ENCODE data around the gene SLC35E1. TPM values are rescaled to one million over a fixed set of nuclear protein-coding genes. Genes with fewer than 3 reads are reported as not detected.

SLC35E1 gene
- total and polyA plus RNA-seq, 2 of the 13 experiments (the other 11 are each of a cell fraction or from before 2014, with no cell fraction given), result 21.2 to 46.5 TPM

DNA sequence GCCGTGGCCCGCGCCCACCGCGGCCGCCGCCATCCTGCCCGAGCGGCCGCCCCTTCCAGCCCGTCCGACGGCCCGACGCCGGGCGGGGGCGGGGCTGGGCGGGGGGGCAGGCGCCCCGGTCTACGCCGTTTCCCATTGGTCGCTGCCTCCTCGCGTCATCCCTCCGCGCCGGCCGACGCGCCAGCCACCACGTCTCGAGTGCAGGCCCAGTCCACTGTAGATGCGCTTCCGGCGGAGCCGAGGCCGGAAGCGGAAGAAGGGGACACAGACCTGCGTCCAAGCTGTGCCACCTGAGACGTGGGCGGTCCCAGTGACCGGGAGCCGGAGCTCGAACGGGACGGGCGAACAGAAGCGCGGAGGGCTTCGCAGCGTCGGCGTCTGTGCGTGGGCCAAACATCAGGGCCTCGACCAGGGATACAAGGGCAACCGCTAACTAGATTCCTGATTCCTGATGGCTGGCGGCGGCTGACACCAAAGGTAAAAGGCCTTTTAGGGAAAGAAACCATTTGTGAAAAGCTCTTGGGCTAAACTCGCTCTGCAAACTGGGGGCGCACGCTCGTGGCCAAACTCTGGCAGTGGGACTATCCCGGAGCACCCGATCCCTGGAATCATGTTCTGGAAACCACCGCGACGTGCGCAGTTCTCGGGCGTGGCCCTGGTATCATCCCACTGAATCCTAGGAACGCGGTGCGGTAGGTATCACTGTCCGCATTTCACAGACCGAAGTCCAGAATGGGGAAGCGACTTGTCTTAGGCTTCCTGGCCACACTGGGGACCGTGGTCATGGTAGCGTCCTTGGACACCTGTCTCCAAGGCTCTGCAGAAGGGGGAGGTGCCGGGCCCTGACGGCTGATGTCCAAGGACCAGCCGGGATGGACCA lies at the start of gene SLC35E1 (continued):
- TF ChIP-seq USF2 (IDR thresholded peaks at IDR 0.05; ENCODE audit: low read depth, low read length) (no peak), USF2 (CRISPR knock-in tag; IDR thresholded peaks at IDR 0.05; ENCODE audit: borderline replicate concordance) (no peak), PITX1 (CRISPR knock-in tag; IDR thresholded peaks at IDR 0.05) (no peak), SP5 (CRISPR knock-in tag; IDR thresholded peaks at IDR 0.05; ENCODE audit: borderline replicate concordance, low read depth) (peak; percentile 70), DBP (CRISPR knock-in tag; IDR thresholded peaks at IDR 0.05; ENCODE audit: not compliant biosample characterization) (peak; percentile 60), ZSCAN31 (CRISPR knock-in tag; IDR thresholded peaks at IDR 0.05; ENCODE audit: low read depth) (peak; percentile 21; the same call in 1 of the 2 replicates), NFATC3 (CRISPR knock-in tag; IDR thresholded peaks at IDR 0.05) (peak; percentile 85; the same call in 1 of the 2 replicates), CBX5 (CRISPR knock-in tag; IDR thresholded peaks at IDR 0.05; ENCODE audit: borderline replicate concordance) (peak; percentile 19; the same call in 1 of the 2 replicates), SRSF1 (optimal IDR thresholded peaks at IDR 0.05; ENCODE audit: low read depth, low read length) (no peak), SRSF9 (IDR thresholded peaks at IDR 0.05; ENCODE audit: borderline replicate concordance, insufficient read depth, low read depth, low read length, poor library complexity, severe bottlenecking) (no peak), ZNF264 (CRISPR knock-in tag; IDR thresholded peaks at IDR 0.05) (peak; percentile 64; the same call in 1 of the 2 replicates), ZNF354B (CRISPR knock-in tag; IDR thresholded peaks at IDR 0.05) (no peak), HNRNPK (IDR thresholded peaks at IDR 0.05; ENCODE audit: low read depth, low read length, poor library complexity, severe bottlenecking) (no peak), POGZ (CRISPR knock-in tag; IDR thresholded peaks at IDR 0.05) (peak; percentile 80), IRX3 (CRISPR knock-in tag; IDR thresholded peaks at IDR 0.05; ENCODE audit: borderline replicate concordance, low read depth) (no peak), ZMYM4 (CRISPR knock-in tag; IDR thresholded peaks at IDR 0.05) (peak; percentile 77)
- TF ChIP-seq, protein P1, sequence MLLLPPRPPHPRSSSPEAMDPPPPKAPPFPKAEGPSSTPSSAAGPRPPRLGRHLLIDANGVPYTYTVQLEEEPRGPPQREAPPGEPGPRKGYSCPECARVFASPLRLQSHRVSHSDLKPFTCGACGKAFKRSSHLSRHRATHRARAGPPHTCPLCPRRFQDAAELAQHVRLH (CRISPR knock-in tag; IDR thresholded peaks at IDR 0.05; ENCODE audit: borderline replicate concordance, low read depth), result peak; percentile 66; the same call in 1 of the 2 replicates
- TF ChIP-seq, protein P2, sequence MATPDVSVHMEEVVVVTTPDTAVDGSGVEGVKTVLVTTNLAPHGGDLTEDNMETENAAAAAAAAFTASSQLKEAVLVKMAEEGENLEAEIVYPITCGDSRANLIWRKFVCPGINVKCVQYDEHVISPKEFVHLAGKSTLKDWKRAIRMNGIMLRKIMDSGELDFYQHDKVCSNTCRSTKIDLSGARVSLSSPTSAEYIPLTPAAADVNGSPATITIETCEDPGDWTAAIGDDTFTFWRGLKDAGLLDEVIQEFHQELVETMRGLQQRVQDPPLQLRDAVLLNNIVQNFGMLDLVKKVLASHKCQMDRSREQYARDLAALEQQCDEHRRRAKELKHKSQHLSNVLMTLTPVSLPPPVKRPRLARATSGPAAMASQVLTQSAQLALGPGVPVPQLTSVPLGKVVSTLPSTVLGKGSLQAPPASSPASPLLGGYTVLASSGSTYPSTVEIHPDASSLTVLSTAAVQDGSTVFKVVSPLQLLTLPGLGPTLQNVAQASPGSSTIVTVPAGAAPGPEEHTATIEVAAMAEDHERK (CRISPR knock-in tag; IDR thresholded peaks at IDR 0.05; ENCODE audit: low read depth), result peak; percentile 72
- TF ChIP-seq, protein P3, sequence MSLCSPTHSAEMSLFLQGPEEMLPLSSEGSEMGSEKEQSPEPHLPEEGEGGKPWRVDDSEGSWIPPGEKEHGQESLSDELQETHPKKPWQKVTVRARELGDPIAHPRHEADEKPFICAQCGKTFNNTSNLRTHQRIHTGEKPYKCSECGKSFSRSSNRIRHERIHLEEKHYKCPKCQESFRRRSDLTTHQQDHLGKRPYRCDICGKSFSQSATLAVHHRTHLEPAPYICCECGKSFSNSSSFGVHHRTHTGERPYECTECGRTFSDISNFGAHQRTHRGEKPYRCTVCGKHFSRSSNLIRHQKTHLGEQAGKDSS (CRISPR knock-in tag; IDR thresholded peaks at IDR 0.05; ENCODE audit: borderline replicate concordance, low read depth), result peak; percentile 45; the same call in 1 of the 2 replicates
- TF ChIP-seq, protein P4, sequence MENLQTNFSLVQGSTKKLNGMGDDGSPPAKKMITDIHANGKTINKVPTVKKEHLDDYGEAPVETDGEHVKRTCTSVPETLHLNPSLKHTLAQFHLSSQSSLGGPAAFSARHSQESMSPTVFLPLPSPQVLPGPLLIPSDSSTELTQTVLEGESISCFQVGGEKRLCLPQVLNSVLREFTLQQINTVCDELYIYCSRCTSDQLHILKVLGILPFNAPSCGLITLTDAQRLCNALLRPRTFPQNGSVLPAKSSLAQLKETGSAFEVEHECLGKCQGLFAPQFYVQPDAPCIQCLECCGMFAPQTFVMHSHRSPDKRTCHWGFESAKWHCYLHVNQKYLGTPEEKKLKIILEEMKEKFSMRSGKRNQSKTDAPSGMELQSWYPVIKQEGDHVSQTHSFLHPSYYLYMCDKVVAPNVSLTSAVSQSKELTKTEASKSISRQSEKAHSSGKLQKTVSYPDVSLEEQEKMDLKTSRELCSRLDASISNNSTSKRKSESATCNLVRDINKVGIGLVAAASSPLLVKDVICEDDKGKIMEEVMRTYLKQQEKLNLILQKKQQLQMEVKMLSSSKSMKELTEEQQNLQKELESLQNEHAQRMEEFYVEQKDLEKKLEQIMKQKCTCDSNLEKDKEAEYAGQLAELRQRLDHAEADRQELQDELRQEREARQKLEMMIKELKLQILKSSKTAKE (CRISPR knock-in tag; IDR thresholded peaks at IDR 0.05; ENCODE audit: borderline replicate concordance), result no peak

Data from HepG2 (cell line).